Cortex of kidney (tissue), 1 donor: ENCODE measurements around the gene DCUN1D5.
"Not testable (repeated sequence)": the region's sequence is repeated elsewhere in the genome, so short reads cannot be mapped to it uniquely, and the experiment has no call there.

ENCODE experiments used
- DNase-seq: peaks from one replicate; lab custom pipeline; 2025; lab: John Stamatoyannopoulos, UW

The DCUN1D5 gene

GRCh38 chr11:103055221-103055890 is 36.6 kb downstream of the DCUN1D5 start:
- no peak for DNase-seq

- no peak for DNase-seq
These were observed 38.0 kb downstream of the DCUN1D5 start for GRCh38 chr11:103053997-103054396.

- no peak for DNase-seq
These were observed 40.0 kb downstream of the DCUN1D5 start for GRCh38 chr11:103051981-103052380.

- no peak for DNase-seq
These were observed 40.7 kb downstream of the DCUN1D5 start for GRCh38 chr11:103051151-103051801.

- no peak for DNase-seq
These were observed 41.6 kb downstream of the DCUN1D5 start for GRCh38 chr11:103050351-103050750.

GRCh38 chr11:103047837-103048236 is 44.1 kb downstream of the DCUN1D5 start:
- no peak for DNase-seq

GRCh38 chr11:103043826-103044678 is 47.9 kb downstream of the DCUN1D5 start:
- DNase-seq, result no peak

GRCh38 chr11:103042161-103042560 is 49.8 kb downstream of the DCUN1D5 start:
- DNase-seq, result no peak

- no peak for DNase-seq
These were observed 56.0 kb downstream of the DCUN1D5 start for GRCh38 chr11:103035791-103036434.

GRCh38 chr11:103035216-103035615 is 56.7 kb downstream of the DCUN1D5 start:
- no peak for DNase-seq

GRCh38 chr11:103031834-103032233 is 60.1 kb downstream of the DCUN1D5 start:
- no peak for DNase-seq

- DNase-seq, result no peak
These were observed 62.6 kb downstream of the DCUN1D5 start for GRCh38 chr11:103029401-103029800.

GRCh38 chr11:103028304-103029020 is 63.5 kb downstream of the DCUN1D5 start:
- not testable (repeated sequence) for DNase-seq

GRCh38 chr11:103024086-103024485 is 67.9 kb downstream of the DCUN1D5 start:
- no peak for DNase-seq

GRCh38 chr11:103016031-103016430 is 75.9 kb downstream of the DCUN1D5 start:
- no peak for DNase-seq

GRCh38 chr11:103013421-103013820 is 78.5 kb downstream of the DCUN1D5 start:
- DNase-seq, result no peak
